Heart left ventricle (tissue), 16 donors: ENCODE data around the gene SNCAIP. TPM values are rescaled to one million over a fixed set of nuclear protein-coding genes. Genes with fewer than 3 reads are reported as not detected.

Source experiments
- ATAC-seq, 4 donors: fragments of 200-7000 bp; cut with Tn5 transposase; one replicate each; pipeline ENCODE4 v1.9.1; 2020 to 2022; ENCODE audit warnings: moderate library complexity in 4 of 4, mild to moderate bottlenecking in 3 of 4, moderate number of reproducible peaks in 1 of 4
- DNase-seq, 5 donors: peaks; one replicate each; pipeline ENCODE4 v3.0.0-alpha.2; 2020
- H3K27ac ChIP-seq, 12 donors: fragments of 200-600 bp; sonication (generic) in 4 of 12; one replicate each; pipeline versions ENCODE4 v1.5.0 to v1.8.0; 2016 to 2022; ENCODE audit warnings: mild to moderate bottlenecking in 2 of 12
- H3K27me3 ChIP-seq, 9 donors: fragments of 200-600 bp; sonication (generic) in 2 of 9; one replicate each; pipeline versions ENCODE4 v1.5.1 to v1.8.0; 2016 to 2022; ENCODE audit warnings: mild to moderate bottlenecking in 3 of 9
- H3K36me3 ChIP-seq, 9 donors: fragments of 200-600 bp; sonication (generic) in 2 of 9; one replicate each; pipeline versions ENCODE4 v1.5.0 to v1.8.0; 2018 to 2022; ENCODE audit warnings: mild to moderate bottlenecking in 2 of 9
- H3K4me1 ChIP-seq, 12 donors: fragments of 200-600 bp; sonication (generic) in 4 of 12; one replicate each; pipeline versions ENCODE4 v1.5.0 to v1.8.0; 2016 to 2022; ENCODE audit warnings: mild to moderate bottlenecking in 3 of 12
- H3K4me3 ChIP-seq, 12 donors: fragments of 200-600 bp; sonication (generic) in 4 of 12; one replicate each; pipeline versions ENCODE4 v1.5.0 to v1.8.0; 2017 to 2022; ENCODE audit warnings: mild to moderate bottlenecking in 9 of 12, moderate library complexity in 4 of 12
- H3K9me3 ChIP-seq, 12 donors: fragments of 200-600 bp; sonication (generic) in 4 of 12; one replicate each; pipeline versions ENCODE4 v1.5.0 to v1.8.0; 2016 to 2022; ENCODE audit warnings: mild to moderate bottlenecking in 1 of 12
- POLR2A ChIP-seq, 2 donors: fragments of 450-650 bp; IDR thresholded peaks; one replicate each; pipeline ENCODE4 v1.6.1; 2017; ENCODE audit warnings: antibody characterized with exemption in 2 of 2, mild to moderate bottlenecking in 2 of 2, moderate library complexity in 2 of 2
- WGBS, 4 donors: extraction: QIAGEN DNeasy Blood & Tissue Kit in 2 of 4; methylation state at CpG; one replicate each; pipeline versions ENCODE4 v1.1.5 to v1.1.7; 2013 to 2018; 5-methylcytosine and 5-hydroxymethylcytosine counted together
- intact Hi-C, 10 donors: fragments of 100-400 bp; cut with DNase I; formaldehyde crosslinking; loops; one replicate each; pipeline versions ENCODE4 v1.11.1 to v1.14.2; 2022
- polyA plus RNA-seq, 2 donors: library from polyadenylated mRNA; stranded (reverse); fragments of 200-250 nt; gene quantifications; one replicate each; pipeline ENCODE4 v1.2.3, GENCODE V29; 2013
- total RNA-seq, 9 donors: library from RNA; depleted of rRNA in 2 of 9; stranded (reverse); fragments of >200 nt in 2 of 9; fragmentation: NEBNext Ultra II Directional in 3 of 9; extraction: Animal tissue kit (Norgen Biotek cat#: 25700) in 3 of 9; gene quantifications; one replicate each; pipeline versions ENCODE4 v1.1.0 to v1.2.4, GENCODE V29; 2016 to 2023
- TF ChIP-seq, protein P1 (sequence below), 12 donors: fragments of 200-600 bp; sonication (generic) in 4 of 12; IDR thresholded peaks; one replicate each; pipeline versions ENCODE4 v1.5.0 to v1.8.0; 2018 to 2022; ENCODE audit warnings: antibody characterized with exemption in 12 of 12, mild to moderate bottlenecking in 5 of 12
- donor health status: ischemic (EF 13 %, LVEDD 7.1; RV severe dilation, severe dysfunction).
- donor health status: healthy with polysubstance abuse.
- donor health status: DM: no; HTN: yes; CAD: no.
- donor health status: DM: no; HTN: no; CAD: no.
- donor health status: ischemic (EF 25% LVEDD 6.9; RV normal size, moderate dysfunction).
- donor health status: ischemic (EF 25% LVEDD 5.7; RV mildly dilated, moderate dysfunction).
- donor health status: healthy.
- donor health status: DM: yes; HTN: yes; CAD: no.
- donor health status: ischemic (EF 35%, LVEDD 5.7; RV mildly dilated, moderate dysfunction).
- donor health status: nonischemic (EF 11% LVEDD 7.7; RV severe dilation, severe dysfunction).
- donor health status: DM: yes; HTN: yes; CAD: no.
- donor health status: PGD.
- donor health status: ischemic (EF 29% LVEDD 5.4; RV normal size, mild dysfunction).
- donor health status: nonischemic (EF 23%, LVEDD 6.1; RV moderate dilation, normal function).

Gene SNCAIP
- total and polyA plus RNA-seq, 11 donors, result 0.54 to 7.5 (median 0.94) TPM

DNA sequence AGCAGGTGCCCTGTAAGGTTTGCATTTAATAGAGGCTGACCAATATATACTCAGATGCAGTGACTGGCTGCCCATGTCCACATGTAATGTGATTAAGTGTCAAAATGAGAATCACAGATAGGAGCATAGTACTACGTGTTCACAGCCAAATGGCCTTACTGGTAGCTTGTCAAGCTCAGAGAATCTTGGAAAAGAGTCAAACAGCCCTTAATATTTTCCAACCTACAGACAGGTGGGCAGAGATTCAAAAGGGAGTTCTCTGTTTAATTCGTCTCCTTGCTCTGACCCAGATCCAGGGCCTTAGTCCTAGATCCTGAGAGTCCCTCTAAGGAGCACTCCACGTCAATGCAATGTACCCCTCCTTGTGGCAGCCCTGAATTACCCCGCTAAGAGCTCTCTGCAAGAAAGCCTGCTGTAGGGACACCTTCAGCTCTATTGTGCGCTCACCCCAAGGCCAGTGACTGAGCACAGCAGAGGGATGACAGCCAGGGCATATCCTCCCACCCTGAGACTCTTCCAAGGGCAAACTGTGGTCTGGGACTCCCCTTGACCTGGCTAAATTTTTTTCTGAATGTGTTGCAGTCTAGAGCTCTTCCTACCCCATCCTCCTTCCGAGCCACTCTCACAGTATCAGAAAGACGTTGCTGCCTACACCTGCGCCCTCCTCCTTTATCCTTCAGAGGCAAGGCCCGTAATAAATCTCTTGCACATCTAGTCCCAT lies 159.2 kb downstream of the SNCAIP start:
- no peak for DNase-seq
- H3K4me1 ChIP-seq, result peaks cover 0 to 7% (median 0%) of the 10 kb centered on the region in 12 donors
- H3K27ac ChIP-seq, result no peak overlapping the region
- peak in 1 of 4 donors; percentile 34 for ATAC-seq
- no peaks in the 10 kb centered on the region for H3K36me3 ChIP-seq
- intact Hi-C loops, result no loop called here
- H3K27me3 ChIP-seq, result no peaks in the 10 kb centered on the region
- TF ChIP-seq, protein P1, sequence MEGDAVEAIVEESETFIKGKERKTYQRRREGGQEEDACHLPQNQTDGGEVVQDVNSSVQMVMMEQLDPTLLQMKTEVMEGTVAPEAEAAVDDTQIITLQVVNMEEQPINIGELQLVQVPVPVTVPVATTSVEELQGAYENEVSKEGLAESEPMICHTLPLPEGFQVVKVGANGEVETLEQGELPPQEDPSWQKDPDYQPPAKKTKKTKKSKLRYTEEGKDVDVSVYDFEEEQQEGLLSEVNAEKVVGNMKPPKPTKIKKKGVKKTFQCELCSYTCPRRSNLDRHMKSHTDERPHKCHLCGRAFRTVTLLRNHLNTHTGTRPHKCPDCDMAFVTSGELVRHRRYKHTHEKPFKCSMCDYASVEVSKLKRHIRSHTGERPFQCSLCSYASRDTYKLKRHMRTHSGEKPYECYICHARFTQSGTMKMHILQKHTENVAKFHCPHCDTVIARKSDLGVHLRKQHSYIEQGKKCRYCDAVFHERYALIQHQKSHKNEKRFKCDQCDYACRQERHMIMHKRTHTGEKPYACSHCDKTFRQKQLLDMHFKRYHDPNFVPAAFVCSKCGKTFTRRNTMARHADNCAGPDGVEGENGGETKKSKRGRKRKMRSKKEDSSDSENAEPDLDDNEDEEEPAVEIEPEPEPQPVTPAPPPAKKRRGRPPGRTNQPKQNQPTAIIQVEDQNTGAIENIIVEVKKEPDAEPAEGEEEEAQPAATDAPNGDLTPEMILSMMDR (IDR thresholded peaks at IDR 0.05), result no peak
- TF ChIP-seq POLR2A (IDR thresholded peaks at IDR 0.05), result no peak
- H3K9me3 ChIP-seq, result no peaks in the 10 kb centered on the region
- H3K4me3 ChIP-seq, result no peak overlapping the region
- 68 to 74% (median 72%) methylated on average over 7 to 9 of the region's 9 CpGs for WGBS, 4 donors

DNA sequence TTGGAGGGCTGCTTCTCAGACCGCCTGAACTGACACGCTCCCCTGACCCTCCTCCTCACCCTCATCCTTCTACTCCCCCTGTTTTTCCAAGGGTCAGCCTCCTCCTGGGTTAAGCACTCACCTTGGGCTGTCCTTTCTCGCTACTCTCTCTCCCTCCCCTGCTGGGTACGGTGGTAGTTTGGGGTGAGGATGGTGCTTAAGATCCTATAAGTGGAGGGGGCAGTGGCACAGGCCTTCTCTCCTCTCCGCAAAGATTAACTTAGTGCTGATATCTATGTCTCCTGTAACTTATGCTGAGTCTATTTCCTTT lies 159.7 kb downstream of the SNCAIP start:
- TF ChIP-seq, protein P1 (IDR thresholded peaks at IDR 0.05), result no peak
- no peak for TF ChIP-seq POLR2A (IDR thresholded peaks at IDR 0.05)
- intact Hi-C loops, result no loop called here
- H3K36me3 ChIP-seq, result no peaks in the 10 kb centered on the region
- no peaks in the 10 kb centered on the region for H3K9me3 ChIP-seq
- H3K27me3 ChIP-seq, result no peaks in the 10 kb centered on the region
- H3K4me3 ChIP-seq, result no peak overlapping the region
- 88 to 93% (median 90%) methylated on average over 5 of the region's 5 CpGs for WGBS, 4 donors
- peaks cover 0 to 7% (median 0%) of the 10 kb centered on the region in 12 donors for H3K4me1 ChIP-seq
- no peak overlapping the region for H3K27ac ChIP-seq
- DNase-seq (no peak), ATAC-seq (no peak)

DNA sequence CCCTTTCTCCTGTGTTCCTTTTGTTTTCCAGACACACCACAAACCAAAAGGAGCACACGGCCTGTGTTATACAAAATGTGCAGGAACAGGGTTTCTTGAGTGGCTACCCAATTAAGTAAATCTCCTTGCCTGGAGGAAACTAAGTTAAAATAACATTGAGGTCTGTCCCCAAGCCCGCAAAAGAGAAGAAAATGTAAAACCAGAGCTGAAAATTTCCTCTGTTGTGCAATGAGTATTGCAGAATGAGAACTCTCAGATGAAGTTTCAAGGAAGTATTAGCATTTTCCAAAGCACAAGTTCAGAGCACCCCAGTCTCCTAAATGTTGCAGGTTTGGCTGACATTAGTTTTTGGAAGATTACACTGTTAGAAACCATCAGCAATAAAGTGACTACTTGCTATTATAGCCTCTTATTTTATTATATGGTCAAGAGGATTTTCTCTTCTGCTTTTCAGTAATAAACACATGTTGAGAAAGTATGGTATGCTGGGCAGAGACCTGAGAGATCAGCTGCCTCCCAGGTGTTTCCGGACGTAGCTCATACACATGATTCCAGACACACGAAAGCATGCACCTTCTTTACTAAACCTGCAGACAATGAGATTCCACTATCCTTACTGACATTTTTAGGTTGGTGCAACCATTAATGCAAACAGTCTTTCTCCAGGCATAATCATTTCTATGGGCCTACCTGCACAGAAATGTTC lies 161.3 kb downstream of the SNCAIP start:
- H3K27me3 ChIP-seq, result no peaks in the 10 kb centered on the region
- H3K9me3 ChIP-seq, result no peaks in the 10 kb centered on the region
- intact Hi-C loops, result no loop called here
- no peaks in the 10 kb centered on the region for H3K36me3 ChIP-seq
- no peak overlapping the region for H3K4me3 ChIP-seq
- no peak overlapping the region for H3K27ac ChIP-seq
- TF ChIP-seq, protein P1 (IDR thresholded peaks at IDR 0.05), result no peak
- TF ChIP-seq POLR2A (IDR thresholded peaks at IDR 0.05), result no peak
- peaks cover 0 to 7% (median 0%) of the 10 kb centered on the region in 12 donors for H3K4me1 ChIP-seq
- DNase-seq (no peak), ATAC-seq (no peak)
- 88 to 95% (median 93%) methylated on average over 5 of the region's 5 CpGs for WGBS, 4 donors

DNA sequence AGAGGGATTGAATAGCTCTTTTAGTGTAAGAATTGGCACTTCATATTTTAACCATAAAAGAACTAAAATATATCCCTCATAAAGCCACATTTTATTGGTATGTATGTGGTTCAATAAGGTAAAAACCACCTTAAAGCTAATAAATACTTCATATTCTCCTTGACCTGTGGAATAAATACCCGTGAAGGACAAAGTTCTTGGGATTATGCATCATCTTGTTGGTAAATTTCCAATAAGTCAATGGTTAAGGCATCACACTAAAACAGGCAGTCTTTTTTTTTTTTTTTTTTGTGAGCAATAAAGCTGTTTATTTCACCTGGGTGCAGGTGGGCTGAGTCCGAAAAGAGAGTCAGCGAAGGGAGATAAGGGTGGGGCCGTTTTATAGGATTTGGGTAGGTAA lies 161.9 kb downstream of the SNCAIP start:
- Histone ChIP-seq H3K27me3 (no peaks in the 10 kb centered on the region), H3K36me3 (no peaks in the 10 kb centered on the region), H3K9me3 (no peaks in the 10 kb centered on the region), H3K4me3 (no peak overlapping the region), H3K27ac (no peak overlapping the region), H3K4me1 (peaks cover 0 to 7% (median 0%) of the 10 kb centered on the region in 12 donors)
- ATAC-seq (no peak), DNase-seq (no peak)
- intact Hi-C loops, result no loop called here
- WGBS, 4 donors, result 75 to 92% (median 92%) methylated on average over 3 to 4 of the region's 4 CpGs
- no peak for TF ChIP-seq POLR2A (IDR thresholded peaks at IDR 0.05)
- TF ChIP-seq, protein P1 (IDR thresholded peaks at IDR 0.05), result no peak
